SK-N-SH (cell line): ENCODE measurements around the gene NBEAL2. TPM values are rescaled to one million over a fixed set of nuclear protein-coding genes. Genes with fewer than 3 reads are reported as not detected.

ENCODE experiments used
- CTCF ChIA-PET: fragments of 300-600, 350-600 bp; formaldehyde crosslinking; extraction: SDS; loops from one replicate; lab custom pipeline; 2021; lab: Yijun Ruan, JAX
- POLR2A ChIA-PET: fragments of 350-600 bp; sonication (Branson Sonifier 250); formaldehyde crosslinking; extraction: SDS; loops from one replicate; lab custom pipeline; 2020; ENCODE audit warnings: antibody characterized with exemption, inconsistent platforms; lab: Yijun Ruan, JAX
- DNase-seq: peaks from one replicate; pipeline ENCODE4 v3.0.0; 2012
- H2AFZ ChIP-seq: fragments of 200-600 bp; sonication (generic); 2 replicates; pipeline ENCODE4 v1.8.1; 2016; ENCODE audit warnings: antibody characterized with exemption, mild to moderate bottlenecking, low read depth
- H3F3A ChIP-seq: fragments of 200-600 bp; sonication (generic); replicated peaks from 2 replicates; pipeline ENCODE3; 2016; ENCODE audit warnings: antibody characterized with exemption, mild to moderate bottlenecking; ENCODE audit not compliant: insufficient read depth
- H3K27ac ChIP-seq, 2 experiments: fragments of 200-500 bp in 1 of 2; fragments of 200-600 bp in 1 of 2; sonication (Bioruptor generic) in 1 of 2; sonication (generic), shearing (Covaris generic) in 1 of 2; 2 replicates each; pipeline versions ENCODE4 v1.5.1 to v1.6.1; 2014 to 2016; ENCODE audit warnings: low read depth in 2 of 2, inconsistent platforms in 1 of 2, low read length in 1 of 2, mild to moderate bottlenecking in 1 of 2, mixed read lengths in 1 of 2
- H3K27me3 ChIP-seq: fragments of 200-600 bp; sonication (generic), shearing (Covaris generic); 2 replicates; pipeline ENCODE4 v1.6.1; 2016; ENCODE audit warnings: mixed run types; ENCODE audit not compliant: insufficient read depth
- H3K36me3 ChIP-seq, 2 experiments: fragments of 200-500 bp in 1 of 2; fragments of 200-600 bp in 1 of 2; sonication (Bioruptor generic) in 1 of 2; sonication (generic) in 1 of 2; replicated peaks in 1 of 2; 2 replicates each; pipeline versions ENCODE3 to v1.5.1; 2014 to 2016; ENCODE audit warnings: low read length in 1 of 2, mild to moderate bottlenecking in 1 of 2; ENCODE audit not compliant: insufficient read depth in 2 of 2, control insufficient read depth in 1 of 2
- H3K4me1 ChIP-seq, 2 experiments: fragments of 200-500 bp in 1 of 2; fragments of 200-600 bp in 1 of 2; sonication (Bioruptor generic) in 1 of 2; sonication (generic), shearing (Covaris generic) in 1 of 2; 2 replicates each; pipeline versions ENCODE4 v1.5.1 to v1.6.1; 2014 to 2016; ENCODE audit warnings: low read depth in 1 of 2, low read length in 1 of 2, mixed run types in 1 of 2; ENCODE audit not compliant: insufficient read depth in 2 of 2, control insufficient read depth in 1 of 2
- H3K4me2 ChIP-seq: fragments of 200-600 bp; sonication (generic), shearing (Covaris generic); 2 replicates; pipeline ENCODE4 v1.6.1; 2017; ENCODE audit warnings: mixed run types
- H3K4me3 ChIP-seq, 2 experiments: fragments of 200-500 bp in 1 of 2; fragments of 200-600 bp in 1 of 2; sonication (Bioruptor generic) in 1 of 2; sonication (generic), shearing (Covaris generic) in 1 of 2; 2 replicates each; pipeline versions ENCODE4 v1.5.1 to v1.8.1; 2014 to 2016; ENCODE audit warnings: low read depth in 2 of 2, inconsistent platforms in 1 of 2, low read length in 1 of 2, mild to moderate bottlenecking in 1 of 2, mixed read lengths in 1 of 2, moderate library complexity in 1 of 2
- H3K79me2 ChIP-seq: fragments of 200-600 bp; sonication (generic); 2 replicates; pipeline ENCODE4 v1.8.1; 2017; ENCODE audit warnings: mild to moderate bottlenecking; ENCODE audit not compliant: insufficient read depth
- H3K9ac ChIP-seq: fragments of 200-600 bp; sonication (generic); 2 replicates; pipeline ENCODE4 v1.6.1; 2017; ENCODE audit warnings: mixed run types
- H3K9me2 ChIP-seq: fragments of 200-600 bp; sonication (generic); 2 replicates; pipeline ENCODE4 v1.6.1; 2017; ENCODE audit warnings: mixed run types
- H3K9me3 ChIP-seq: fragments of 200-600 bp; sonication (generic); 2 replicates; pipeline ENCODE4 v1.6.1; 2017; ENCODE audit warnings: mixed run types, mild to moderate bottlenecking, moderate library complexity
- H4K20me1 ChIP-seq: fragments of 200-600 bp; sonication (generic); 2 replicates; pipeline ENCODE4 v1.6.1; 2017; ENCODE audit warnings: mild to moderate bottlenecking, mixed run types; ENCODE audit not compliant: insufficient read depth
- CHD2 ChIP-seq: fragments of 150-350 bp; IDR thresholded peaks from 2 replicates; pipeline ENCODE4 v1.6.1; 2018; ENCODE audit warnings: low read length; ENCODE audit not compliant: partially characterized antibody
- EZH2phosphoT487 ChIP-seq: fragments of 200-600 bp; sonication (generic); IDR thresholded peaks from 2 replicates; pipeline ENCODE4 v1.6.1; 2017; ENCODE audit warnings: low read depth, mixed run types, mild to moderate bottlenecking, antibody characterized with exemption, moderate library complexity, borderline replicate concordance
- FOXJ3 ChIP-seq: sonication (generic); formaldehyde crosslinking; IDR thresholded peaks from 2 replicates; pipeline ENCODE4 v1.5.1; 2020; ENCODE audit warnings: mild to moderate bottlenecking, missing genetic modification reagents
- FOXM1 ChIP-seq: IDR thresholded peaks from 2 replicates; pipeline ENCODE4 v1.4.0; 2012; ENCODE audit warnings: low read depth, mild to moderate bottlenecking
- NFIC ChIP-seq: IDR thresholded peaks from 2 replicates; pipeline ENCODE4 v1.4.0; 2012; ENCODE audit warnings: borderline replicate concordance
- NRF1 ChIP-seq: IDR thresholded peaks from 2 replicates; pipeline ENCODE4 v1.6.1; 2012; ENCODE audit warnings: low read depth, mild to moderate bottlenecking, low read length
- PBX3 ChIP-seq: IDR thresholded peaks from 2 replicates; pipeline ENCODE4; 2012
- RAD21 ChIP-seq: IDR thresholded peaks from 2 replicates; pipeline ENCODE4 v1.6.1; 2012; ENCODE audit warnings: mild to moderate bottlenecking, low read length
- SIN3A ChIP-seq: IDR thresholded peaks from 2 replicates; pipeline ENCODE4 v1.6.1; 2012; ENCODE audit warnings: low read depth, mild to moderate bottlenecking, low read length, moderate library complexity, borderline replicate concordance
- SMC3 ChIP-seq: IDR thresholded peaks from 2 replicates; pipeline ENCODE4 v1.6.1; 2012; ENCODE audit warnings: low read depth, low read length, improper control_type of control experiment
- TAF1 ChIP-seq: IDR thresholded peaks from 2 replicates; pipeline ENCODE4 v1.6.1; 2012; ENCODE audit warnings: low read depth, mild to moderate bottlenecking, low read length, moderate library complexity, borderline replicate concordance
- TCF12 ChIP-seq: IDR thresholded peaks from 2 replicates; pipeline ENCODE4 v1.4.0; 2012
- WGBS: methylation state at CpG from one replicate; pipeline ENCODE4 v1.1.6; 2017; ENCODE audit warnings: low lambda C conversion rate; 5-methylcytosine and 5-hydroxymethylcytosine counted together
- polyA plus RNA-seq, 3 experiments: library from polyadenylated mRNA; depleted of rRNA; stranded (reverse); fragments of >200 nt; gene quantifications; 2 replicates each; pipeline ENCODE4 v1.2.3, GENCODE V29; 2012
- TF ChIP-seq, protein P1 (sequence below): fragments of 150-350 bp; IDR thresholded peaks from 2 replicates; pipeline ENCODE4 v1.6.1; 2016; ENCODE audit warnings: mild to moderate bottlenecking, low read depth, low read length

The NBEAL2 gene
- polyA plus RNA-seq, 1 of the 3 experiments (the other 2 are of a cell fraction), result 20.3 TPM

- Histone ChIP-seq H3K79me2 (peaks cover 56% of the 10 kb centered on the region), H3K27me3 (no peaks in the 10 kb centered on the region), H3K36me3 (peaks cover 12 to 42% of the 10 kb centered on the region in 2 experiments), H3K4me2 (no peak overlapping the region), H3K4me3 (no peak overlapping the region), H3K9ac (no peak overlapping the region), H3K9me2 (no peaks in the 10 kb centered on the region), H3K4me1 (peaks cover 0 to 15% of the 10 kb centered on the region in 2 experiments; a peak in 2 of 4 replicates), H4K20me1 (peaks cover 21% of the 10 kb centered on the region), H3K9me3 (no peaks in the 10 kb centered on the region), H3K27ac (no peak overlapping the region), H3F3A (peaks cover 24% of the 10 kb centered on the region), H2AFZ (no peak overlapping the region)
- CTCF ChIA-PET, result interaction anchor here (0.9 to 1.9 kb wide), 2 partner anchors 111 to 230 kb away, joined by 3 to 7 read pairs; no protein-coding TSS in a partner anchor
- DNase-seq, result no peak
- WGBS, result 97% methylated on average over 4 of the region's 4 CpGs
- TF ChIP-seq TCF12 (no peak), SMC3 (no peak), PBX3 (no peak), FOXJ3 (CRISPR knock-in tag) (no peak), EZH2phosphoT487 (no peak)
- POLR2A ChIA-PET, result no interaction called here
These were observed 40.8 kb downstream of the NBEAL2 start for GRCh38 chr3:47020311-47020710.

GRCh38 chr3:47022641-47023071 lies 43.2 kb downstream of the NBEAL2 start:
- no peaks in the 10 kb centered on the region for H3K9me2 ChIP-seq
- POLR2A ChIA-PET, result no interaction called here
- H3F3A ChIP-seq, result peaks cover 10% of the 10 kb centered on the region

More at GRCh38 chr3:47022641-47023071, 43.2 kb downstream of the NBEAL2 start:
- Histone ChIP-seq H3K4me3 (no peak overlapping the region), H3K27me3 (no peaks in the 10 kb centered on the region), H2AFZ (no peak overlapping the region), H3K4me1 (0 out of 4 replicates have a peak, but pooled peaks cover 0 to under 1% of the 10 kb centered on the region in 2 experiments), H3K27ac (no peak overlapping the region), H3K79me2 (peaks cover 71% of the 10 kb centered on the region), H3K9me3 (no peaks in the 10 kb centered on the region), H4K20me1 (peaks cover 25% of the 10 kb centered on the region), H3K9ac (no peak overlapping the region), H3K4me2 (no peak overlapping the region), H3K36me3 (peaks cover 18 to 29% of the 10 kb centered on the region in 2 experiments)
- 100% methylated on average over 1 of the region's 1 CpG for WGBS
- DNase-seq, result no peak
- TF ChIP-seq SIN3A (no peak), NRF1 (no peak), TAF1 (no peak), RAD21 (no peak), FOXM1 (no peak), NFIC (no peak), CHD2 (no peak), PBX3 (no peak)
- TF ChIP-seq, protein P1, sequence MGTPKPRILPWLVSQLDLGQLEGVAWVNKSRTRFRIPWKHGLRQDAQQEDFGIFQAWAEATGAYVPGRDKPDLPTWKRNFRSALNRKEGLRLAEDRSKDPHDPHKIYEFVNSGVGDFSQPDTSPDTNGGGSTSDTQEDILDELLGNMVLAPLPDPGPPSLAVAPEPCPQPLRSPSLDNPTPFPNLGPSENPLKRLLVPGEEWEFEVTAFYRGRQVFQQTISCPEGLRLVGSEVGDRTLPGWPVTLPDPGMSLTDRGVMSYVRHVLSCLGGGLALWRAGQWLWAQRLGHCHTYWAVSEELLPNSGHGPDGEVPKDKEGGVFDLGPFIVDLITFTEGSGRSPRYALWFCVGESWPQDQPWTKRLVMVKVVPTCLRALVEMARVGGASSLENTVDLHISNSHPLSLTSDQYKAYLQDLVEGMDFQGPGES, result no peak
- CTCF ChIA-PET, result interaction anchor here (1.3 kb wide), 1 partner anchor 99 kb away, joined by 3 read pairs; no protein-coding TSS in a partner anchor
